NCI-H2196 (cell line): ENCODE results near the gene BLCAP.
A peak's percentile ranks its signal among the peaks of the same experiment; 100 is the strongest.

ENCODE experiments used
- DNase-seq: peaks from one replicate; lab custom pipeline; 2025; ENCODE audit not compliant: unreplicated experiment; lab: John Stamatoyannopoulos, UW

The BLCAP gene

DNA sequence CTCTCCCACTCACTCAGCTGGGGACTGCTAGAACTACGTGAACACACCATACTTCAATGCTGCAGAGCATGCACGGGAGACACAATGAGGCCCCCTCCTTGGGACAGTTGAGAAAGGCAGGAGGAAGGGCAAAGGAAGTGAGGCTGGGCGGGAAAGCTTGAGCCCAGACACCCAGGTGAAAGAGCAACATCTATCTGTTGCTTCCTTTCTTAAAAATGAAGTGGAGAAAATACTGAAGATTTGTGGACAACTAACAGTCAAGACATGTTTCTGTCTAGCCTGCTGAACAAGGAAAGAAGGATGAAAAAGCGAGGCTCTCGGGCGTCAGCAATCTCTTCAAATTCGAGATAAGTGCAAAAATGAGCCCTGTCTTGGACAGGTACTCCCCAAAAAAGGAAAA lies 9.6 kb downstream of the BLCAP start:
- DNase-seq: no peak

DNA sequence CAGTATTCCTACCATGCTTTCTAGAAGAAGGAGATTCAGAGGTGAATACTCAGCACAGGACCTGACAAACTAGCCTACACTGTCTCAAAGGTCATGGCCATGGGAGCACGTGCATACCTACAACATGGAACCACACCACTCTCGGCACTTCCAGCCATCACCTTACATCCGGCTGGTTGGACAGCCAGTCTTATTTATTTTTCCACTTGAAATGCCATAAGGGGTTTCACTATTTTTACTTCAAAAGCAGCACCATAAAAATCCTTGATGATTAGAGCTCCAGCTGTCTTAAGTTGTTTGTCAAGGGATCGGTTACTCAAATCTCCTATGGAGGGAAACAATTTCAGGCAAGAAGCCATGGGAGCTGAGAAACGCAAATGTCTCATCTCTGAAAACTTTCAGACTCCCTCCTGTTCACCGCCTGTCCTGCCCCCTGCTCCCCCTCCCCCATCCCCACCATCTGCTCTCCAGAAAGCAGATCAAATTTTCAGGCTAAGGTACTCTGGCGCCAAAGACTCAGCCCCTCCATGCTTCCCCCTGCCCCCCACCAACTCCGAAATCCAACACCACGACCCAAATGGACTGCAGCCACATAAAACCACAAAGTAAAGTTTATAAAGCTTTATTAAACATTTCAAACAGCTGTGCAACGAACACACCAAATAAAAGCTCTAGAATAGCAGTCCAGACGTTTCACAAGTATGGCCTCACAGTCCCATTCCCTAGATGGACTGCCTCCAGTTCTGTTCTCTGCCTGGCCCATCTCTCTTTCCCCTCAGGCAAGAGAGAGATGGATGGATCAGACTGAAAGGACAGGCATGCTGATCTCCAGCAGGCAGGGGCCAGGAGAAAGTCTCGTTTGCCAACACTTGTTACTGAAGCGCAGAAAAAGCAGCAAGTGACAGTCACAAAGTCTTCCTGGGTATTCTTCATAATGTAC lies 10.6 kb downstream of the BLCAP start:
- peak; percentile 82 for DNase-seq

DNA sequence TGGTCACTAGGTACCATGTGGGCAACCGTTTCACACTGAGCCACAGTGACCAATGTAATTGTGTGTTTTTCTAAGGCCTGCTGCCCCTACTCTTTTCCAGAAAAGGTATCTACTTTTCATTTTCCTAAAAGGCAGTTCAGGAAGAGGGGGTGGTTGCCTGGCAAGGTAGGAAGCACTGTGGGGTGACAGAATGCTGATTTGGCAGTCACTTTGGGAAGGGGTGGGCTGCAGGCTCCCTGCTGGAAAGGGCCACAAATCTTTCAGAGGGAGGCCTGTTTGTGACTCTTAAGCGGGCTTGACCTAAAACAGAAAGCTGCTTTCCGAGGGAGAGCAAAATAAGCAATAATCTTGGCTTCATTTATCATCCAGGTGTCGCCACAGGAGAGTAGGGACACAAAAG lies 11.8 kb downstream of the BLCAP start:
- no peak for DNase-seq

DNA sequence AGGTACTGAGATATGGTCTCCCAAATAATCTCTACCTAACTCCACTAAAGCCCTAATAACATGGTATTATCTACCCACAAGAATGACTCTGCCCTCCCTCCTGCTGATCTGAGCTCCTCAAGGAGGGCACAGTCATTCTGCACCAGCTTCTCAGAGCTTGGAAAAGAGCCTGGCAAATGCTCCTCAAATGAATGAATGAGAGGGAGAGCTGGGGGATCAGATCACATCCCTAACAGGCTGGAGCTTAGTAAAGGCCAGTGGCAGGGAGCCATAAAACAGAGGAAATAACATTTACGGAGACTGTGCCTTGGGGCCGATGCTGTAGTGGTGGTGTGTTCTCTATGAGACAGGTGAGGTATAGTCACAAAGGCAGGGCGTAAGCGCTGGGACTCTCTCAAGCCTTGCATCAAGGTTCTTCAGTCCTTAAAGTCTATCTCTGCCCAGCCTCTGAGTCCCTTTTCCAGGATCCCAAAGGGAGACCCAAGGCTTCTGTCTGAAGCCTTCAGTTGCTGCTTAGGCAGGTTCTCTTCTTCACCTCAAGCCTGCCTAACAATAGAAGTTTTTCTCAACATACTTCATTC lies 13.8 kb downstream of the BLCAP start:
- no peak for DNase-seq

DNA sequence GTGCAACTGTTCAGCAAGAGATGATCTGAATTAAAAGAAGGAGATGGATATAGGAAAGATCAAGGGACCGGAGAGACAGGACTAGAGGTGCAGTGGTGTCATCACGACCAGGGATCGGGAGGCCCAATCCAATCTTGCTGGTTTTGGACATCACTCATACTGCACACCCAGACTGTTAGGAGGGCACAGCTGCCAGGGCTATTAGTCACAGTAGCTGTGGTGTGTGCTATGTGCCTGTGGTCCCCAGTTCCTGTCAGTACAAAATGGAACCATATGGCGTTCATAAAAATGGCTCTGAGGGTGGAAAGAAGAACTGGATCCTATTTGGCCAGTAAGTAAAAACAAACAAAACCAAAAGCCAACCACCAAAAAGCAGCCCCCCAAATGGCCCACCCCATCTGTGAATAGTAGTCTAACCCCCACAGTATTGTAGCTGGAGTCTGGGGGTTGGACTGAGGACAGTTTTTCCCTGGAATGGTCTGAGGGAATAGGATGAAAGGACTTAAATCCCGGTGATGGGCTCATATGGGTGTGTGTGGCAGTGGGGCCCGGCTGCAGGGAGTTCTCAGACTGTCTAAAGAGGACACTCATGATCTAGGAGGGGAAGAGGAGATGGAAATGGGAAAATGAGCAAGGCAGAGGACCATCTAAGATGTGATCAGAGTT lies 15.9 kb downstream of the BLCAP start:
- no peak for DNase-seq

DNA sequence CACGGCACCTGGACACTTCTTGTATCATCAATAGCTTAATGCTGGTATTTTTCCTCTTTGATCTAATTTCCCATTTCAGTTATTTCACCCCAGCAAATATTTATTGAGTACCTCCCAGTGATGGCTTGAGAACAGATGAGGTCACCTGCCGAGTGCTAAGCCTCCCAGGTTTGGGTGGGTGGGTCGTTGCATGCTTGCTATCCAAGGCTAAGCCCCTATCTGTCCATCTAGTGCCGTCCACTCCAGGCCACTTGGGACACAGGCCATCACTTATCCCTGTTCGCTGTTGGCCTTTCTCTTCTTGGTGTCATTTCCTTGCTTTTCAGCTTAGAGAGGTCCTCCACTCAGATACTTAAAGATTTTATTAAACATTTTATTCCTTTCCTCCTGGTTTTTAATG lies 17.4 kb downstream of the BLCAP start:
- DNase-seq: no peak

DNA sequence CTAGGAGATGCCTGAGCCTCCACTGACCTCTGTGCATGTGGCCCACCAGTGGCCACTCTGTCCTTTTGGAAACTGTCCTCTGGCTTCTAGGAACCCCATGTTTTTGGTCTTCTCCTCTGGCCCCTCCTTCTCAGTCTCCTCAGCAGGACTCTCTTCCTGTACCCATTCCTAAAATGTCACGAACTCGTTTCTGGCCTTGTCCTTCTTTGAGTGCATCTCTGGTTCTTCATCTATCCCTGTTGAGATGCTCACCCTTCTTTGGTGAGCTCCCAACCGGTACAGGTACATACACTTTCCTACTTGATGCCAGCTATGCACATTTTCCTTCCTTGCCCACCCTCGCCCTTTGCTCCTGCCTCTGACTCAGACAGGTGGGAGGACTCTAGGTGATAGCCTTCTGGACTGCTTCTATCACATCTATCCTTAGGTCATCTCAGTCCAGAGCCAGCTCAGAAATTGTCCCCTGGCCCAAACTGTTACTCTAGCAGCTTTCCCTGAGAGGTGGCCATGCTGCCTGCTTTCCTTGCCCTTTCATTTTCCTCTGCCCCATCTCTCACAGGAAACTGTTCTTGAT lies 21.4 kb downstream of the BLCAP start:
- DNase-seq: no peak

DNA sequence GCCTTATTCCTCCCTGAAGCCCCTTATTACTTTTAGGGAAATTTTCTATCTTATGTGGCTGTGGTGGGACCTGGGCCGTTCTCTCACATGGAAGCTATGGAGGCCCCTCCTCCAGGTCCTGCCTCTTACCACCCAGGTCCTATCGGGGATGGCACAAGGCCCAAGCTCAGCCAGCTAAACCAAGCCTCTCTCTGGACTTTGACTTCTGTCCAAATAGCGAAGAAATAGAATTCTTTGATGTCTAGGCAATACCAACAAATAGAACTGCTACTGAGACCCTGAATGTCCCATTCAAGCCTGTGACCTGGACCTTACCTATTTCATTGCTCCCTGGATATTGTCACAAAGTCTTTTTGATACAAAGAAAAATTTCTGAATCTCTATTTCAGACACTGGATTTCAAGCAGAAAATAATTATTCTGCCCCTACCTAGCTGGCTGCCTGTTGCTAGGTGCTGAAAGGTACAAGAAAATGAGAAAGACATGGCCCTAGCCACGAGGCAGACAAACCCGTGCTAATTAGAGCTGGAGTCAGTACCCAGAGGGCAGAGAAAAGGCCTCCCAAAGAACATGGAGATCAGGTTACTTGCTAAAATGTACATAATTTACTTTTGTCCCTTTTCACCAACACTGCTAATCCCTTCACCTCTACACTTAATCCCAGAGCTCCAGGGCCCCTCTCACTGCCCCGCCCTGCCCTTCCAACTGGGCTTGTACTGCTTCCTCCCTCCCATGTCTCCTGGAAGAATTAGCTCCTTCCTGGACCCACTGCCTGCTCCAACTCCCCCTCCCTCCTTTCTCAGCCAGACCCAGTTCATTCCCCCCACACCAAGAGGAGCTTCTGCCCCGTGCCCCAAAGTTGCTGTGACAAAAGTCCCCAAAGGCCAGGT lies 22.2 kb downstream of the BLCAP start:
- DNase-seq: no peak

DNA sequence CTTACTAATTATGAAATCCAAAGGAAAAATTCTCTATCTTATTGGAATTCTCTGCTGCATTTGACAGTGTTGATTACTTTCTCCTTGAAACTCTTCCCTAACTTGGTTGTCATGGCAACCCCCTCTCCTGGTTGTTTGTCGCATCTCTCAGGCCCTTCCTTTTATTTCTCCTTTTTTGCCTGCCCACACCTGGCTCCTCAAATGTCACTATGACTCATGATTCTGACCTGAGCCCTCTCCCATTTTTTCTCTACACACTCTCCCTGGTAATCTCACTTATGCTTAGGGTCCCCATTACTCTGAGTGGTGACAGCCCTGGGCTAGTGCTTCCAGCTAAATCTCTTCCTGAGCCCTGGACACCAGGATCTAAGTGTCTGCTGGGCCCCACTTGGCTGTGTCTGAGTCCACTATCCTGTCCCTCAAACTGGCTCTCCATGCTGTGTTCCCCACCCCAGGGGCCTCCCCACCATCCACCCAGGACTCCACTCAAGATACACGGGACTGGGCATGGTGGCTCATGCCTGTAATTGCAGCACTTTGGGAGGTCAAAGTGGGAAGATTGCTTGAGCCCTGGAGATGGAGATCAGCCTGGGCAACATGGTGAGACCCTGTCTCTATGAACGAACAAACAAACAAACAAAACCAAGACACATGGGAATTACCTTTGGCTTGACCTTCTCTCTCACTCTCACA lies 23.1 kb downstream of the BLCAP start:
- peak; percentile 43 for DNase-seq

DNA sequence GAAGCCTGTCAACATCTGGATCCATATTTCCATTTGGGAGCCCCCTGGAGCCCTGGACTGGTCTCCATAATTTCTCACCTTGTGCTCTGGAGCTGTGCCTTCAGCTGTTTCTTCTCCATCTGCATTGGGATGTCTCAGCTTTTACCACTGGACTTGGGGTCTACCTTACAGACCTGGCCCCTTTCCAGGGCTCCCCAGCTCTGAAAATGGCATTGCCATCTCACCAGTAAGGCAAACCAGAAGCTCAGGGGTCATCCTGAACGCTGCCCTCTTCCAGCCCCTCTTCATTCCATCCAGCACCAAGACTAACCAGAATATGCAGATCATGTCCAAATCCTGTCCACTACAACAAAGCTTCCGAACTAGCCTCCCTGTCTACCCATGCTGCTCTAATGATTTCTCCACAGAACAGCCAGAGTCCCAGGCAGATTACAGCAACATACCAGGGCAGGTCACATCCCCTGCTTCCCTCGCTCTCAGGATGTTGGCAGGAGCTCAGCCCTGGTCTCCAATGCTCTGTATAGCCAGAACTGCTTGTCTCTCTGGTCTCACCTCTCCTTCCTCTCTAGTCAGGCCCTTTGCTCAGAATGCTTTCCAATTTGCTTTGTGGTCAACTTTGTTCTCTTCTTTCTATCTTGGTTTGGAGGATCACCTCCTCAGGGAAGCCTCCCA lies 24.3 kb downstream of the BLCAP start:
- no peak for DNase-seq

DNA sequence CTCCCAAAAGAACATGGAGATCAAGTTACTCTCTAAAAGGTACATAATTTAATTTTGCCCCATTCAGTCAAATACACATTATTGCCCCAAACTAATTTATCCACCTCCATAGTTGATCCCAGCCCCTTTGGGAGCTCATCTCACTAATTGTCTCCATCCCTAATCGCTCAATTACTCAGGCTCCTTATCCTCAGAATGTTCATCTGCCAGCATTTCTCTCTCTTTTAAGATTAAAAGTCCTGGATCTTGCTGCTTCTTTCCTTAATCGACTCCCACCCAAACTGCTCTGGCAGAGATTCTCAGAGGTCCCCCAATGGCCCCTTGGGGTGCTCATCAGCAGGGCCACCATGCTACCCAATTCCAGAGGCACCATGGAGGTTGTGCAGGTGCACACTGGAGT lies 25.0 kb downstream of the BLCAP start:
- no peak for DNase-seq

DNA sequence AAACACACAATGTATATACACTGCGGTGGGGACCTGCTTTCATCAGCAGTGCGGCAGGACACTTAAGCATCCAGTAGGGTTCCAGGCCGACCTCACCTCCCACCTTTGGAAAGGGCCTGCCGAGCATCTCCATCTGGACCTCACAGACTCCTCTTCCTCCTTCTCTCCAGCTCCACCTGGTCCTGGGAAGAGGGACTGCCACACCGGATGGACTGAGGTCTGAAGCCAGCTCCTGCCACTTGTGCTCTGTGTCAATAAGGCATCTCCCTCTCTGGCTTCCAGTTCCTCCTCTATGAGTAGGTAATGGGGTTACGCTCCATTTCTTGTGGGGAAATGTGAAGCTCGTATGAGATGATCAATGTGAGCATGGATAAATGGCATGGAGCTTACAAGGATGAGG lies 25.7 kb downstream of the BLCAP start:
- peak; percentile 60 for DNase-seq

DNA sequence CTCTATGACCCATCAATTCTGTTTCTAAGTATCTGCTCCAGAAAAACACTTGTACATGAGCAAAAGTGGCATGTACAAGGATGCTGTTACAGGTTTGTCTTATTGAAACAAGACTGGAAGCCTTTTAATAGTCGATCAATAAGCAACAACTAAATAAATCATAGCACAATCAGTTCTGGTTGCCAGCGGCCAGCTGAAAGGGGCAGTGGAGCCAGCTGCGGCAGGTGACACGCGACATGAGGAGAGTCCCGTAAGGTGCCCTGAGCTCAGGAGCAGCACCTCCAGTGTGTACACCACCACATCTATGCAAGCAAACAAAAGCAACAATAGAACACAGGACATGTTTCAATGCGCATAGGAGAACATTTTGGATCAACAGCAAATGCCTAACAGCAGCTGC lies 27.4 kb downstream of the BLCAP start:
- no peak for DNase-seq

DNA sequence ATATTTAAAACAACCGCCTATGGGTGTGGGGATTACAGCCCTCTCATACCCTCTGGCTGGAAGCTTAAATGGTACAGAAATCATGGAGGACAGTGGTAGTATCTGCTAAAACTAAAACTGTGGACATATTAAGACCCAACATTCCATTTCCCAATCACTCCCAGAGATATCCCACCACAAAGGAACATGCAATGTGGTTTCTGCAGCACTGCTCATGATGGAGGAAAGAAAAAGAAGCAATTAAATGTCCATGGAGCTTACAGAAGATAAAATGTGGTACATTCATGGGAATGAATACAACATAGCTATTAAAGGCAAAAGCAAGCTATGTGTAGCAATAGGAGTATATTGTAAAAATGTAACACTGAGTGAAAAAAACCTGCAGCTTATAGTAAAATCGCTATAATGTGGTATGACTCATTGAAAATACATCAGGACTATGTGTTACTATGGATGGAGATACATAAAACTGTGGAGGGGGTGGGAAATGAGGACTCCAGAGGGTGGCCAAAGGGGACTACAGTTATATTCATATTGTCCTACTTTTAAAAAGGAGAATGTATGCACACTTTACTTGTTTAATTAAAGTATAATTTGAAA lies 29.5 kb downstream of the BLCAP start:
- no peak for DNase-seq

DNA sequence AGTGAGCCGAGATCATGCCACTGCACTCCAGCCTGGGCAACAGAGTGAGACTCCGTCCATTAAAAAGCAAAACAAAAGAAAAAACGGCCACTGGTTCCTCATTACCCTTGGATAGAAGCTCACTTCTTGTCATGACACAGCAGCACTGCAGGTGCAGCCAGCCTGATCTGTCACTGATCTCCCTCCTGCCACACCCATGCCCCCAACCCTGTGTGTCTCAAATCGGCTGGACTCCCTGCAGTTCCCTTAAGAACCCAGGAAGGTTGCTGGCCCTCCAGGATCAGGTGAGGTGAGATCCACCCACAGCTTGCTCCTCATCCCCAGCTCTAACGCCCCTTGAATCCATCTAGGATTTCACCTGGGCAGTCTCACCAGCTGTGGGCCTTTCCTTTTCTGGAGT lies 32.9 kb downstream of the BLCAP start:
- DNase-seq: no peak

DNA sequence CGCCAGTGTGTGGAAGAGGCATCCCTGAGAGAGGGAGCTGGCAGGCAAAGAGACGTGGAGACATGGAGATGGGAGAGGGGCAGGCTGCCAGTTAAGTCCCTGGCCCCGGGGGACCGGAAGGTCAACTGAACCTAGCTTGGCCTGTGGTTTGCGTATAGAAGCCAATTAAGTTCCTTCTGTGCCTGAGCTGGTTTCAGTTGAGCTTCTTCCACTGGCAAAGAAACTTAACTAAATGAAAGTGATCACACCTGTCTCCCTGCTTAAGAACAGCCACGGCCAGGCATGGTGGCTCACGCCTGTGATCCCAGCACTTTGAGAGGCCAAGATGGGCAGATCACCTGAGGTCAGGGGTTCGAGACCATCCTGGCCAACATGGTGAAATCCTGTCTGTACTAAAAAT lies 33.4 kb downstream of the BLCAP start:
- DNase-seq: no peak

DNA sequence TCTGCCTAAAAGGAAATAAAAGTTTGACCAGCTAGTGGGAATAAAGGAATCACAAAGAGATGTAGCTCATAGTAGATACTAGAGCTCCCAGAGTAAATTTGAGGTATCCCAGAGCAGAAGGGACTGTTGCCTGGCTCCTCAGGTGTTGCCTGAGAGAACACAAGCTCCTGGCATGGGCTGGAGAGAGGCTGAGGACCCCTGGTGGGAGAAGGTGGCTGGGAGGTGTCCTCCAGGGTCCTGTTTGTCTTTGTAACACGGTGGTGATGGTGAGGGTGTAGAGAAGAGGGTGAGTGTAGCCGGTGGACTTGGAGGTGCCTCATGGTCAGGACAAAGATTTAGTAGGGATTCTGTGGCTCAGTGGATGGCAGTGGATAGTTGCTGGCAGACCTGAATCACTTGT lies 34.7 kb downstream of the BLCAP start:
- no peak for DNase-seq

DNA sequence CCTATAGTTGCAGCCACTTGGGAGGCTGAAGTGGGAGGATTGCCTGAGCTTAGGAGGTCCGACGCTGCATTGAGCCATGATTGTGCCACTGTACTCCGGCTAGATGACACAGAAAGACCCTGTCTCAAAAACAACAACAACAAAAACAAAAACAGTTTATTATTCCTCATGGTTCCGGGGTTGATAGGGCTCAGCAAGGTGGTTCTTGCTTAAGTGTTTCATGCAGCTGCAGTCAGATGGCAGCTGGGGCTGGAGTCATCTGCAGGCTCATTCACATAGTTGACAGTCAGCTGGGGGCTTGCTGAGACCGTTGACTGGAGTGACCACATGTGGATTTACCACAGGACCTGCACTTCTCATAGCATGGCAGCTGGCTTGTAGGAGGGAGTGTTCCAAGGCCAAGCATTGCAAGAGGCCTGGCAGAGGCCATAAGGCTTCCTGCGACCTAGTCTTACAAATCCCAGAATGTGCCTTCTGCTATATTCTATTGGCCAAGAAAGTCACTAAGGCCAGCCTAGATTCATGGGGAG lies 35.5 kb downstream of the BLCAP start:
- no peak for DNase-seq
